Measurements from ENCODE around the gene DDX6.
A peak's percentile ranks its signal among the peaks of the same experiment; 100 is the strongest.
"Not testable (repeated sequence)": the region's sequence is repeated elsewhere in the genome, so short reads cannot be mapped to it uniquely, and the experiment has no call there.

Gene DDX6

GRCh38 chr11:118744046-118744445, 46.9 kb downstream of the DDX6 start:
- DNase-seq (ENCODE audit: low read depth, low spot score) = no peak

- no peak for DNase-seq (ENCODE audit: low read depth, low spot score)
These were observed 48.7 kb downstream of the DDX6 start for GRCh38 chr11:118742304-118742703.

GRCh38 chr11:118740892-118741291, 50.1 kb downstream of the DDX6 start:
- DNase-seq (ENCODE audit: low read depth, low spot score) = no peak

- DNase-seq (ENCODE audit: low read depth, low spot score) = no peak
These were observed 55.8 kb downstream of the DDX6 start for GRCh38 chr11:118735203-118735602.

GRCh38 chr11:118734031-118734430, 56.9 kb downstream of the DDX6 start:
- DNase-seq (ENCODE audit: low read depth, low spot score) = no peak

GRCh38 chr11:118729753-118730152, 61.2 kb downstream of the DDX6 start:
- DNase-seq (ENCODE audit: low read depth, low spot score) = not testable (repeated sequence)

- not testable (repeated sequence) for DNase-seq (ENCODE audit: low read depth, low spot score)
These were observed 62.9 kb downstream of the DDX6 start for GRCh38 chr11:118728112-118728511.

GRCh38 chr11:118727721-118728066, 63.3 kb downstream of the DDX6 start:
- not testable (repeated sequence) for DNase-seq (ENCODE audit: low read depth, low spot score)

GRCh38 chr11:118727001-118727720, 63.8 kb downstream of the DDX6 start:
- DNase-seq (ENCODE audit: low read depth, low spot score) = not testable (repeated sequence)

- DNase-seq (ENCODE audit: low read depth, low spot score) = not testable (repeated sequence)
These were observed 69.4 kb downstream of the DDX6 start for GRCh38 chr11:118721478-118722015.

- DNase-seq (ENCODE audit: low read depth, low spot score) = not testable (repeated sequence)
These were observed 70.2 kb downstream of the DDX6 start for GRCh38 chr11:118720740-118721139.

GRCh38 chr11:118720078-118720477, 70.9 kb downstream of the DDX6 start:
- DNase-seq (ENCODE audit: low read depth, low spot score) = peak; percentile 36

GRCh38 chr11:118718562-118718961, 72.4 kb downstream of the DDX6 start:
- DNase-seq (ENCODE audit: low read depth, low spot score) = not testable (repeated sequence)

GRCh38 chr11:118717733-118718132, 73.2 kb downstream of the DDX6 start:
- not testable (repeated sequence) for DNase-seq (ENCODE audit: low read depth, low spot score)

- not testable (repeated sequence) for DNase-seq (ENCODE audit: low read depth, low spot score)
These were observed 73.7 kb downstream of the DDX6 start for GRCh38 chr11:118717221-118717620.

- peak; percentile 79 for DNase-seq (ENCODE audit: low read depth, low spot score)
These were observed 75.1 kb downstream of the DDX6 start for GRCh38 chr11:118715837-118716260.

GRCh38 chr11:118715245-118715831, 75.6 kb downstream of the DDX6 start:
- peak; percentile 72 for DNase-seq (ENCODE audit: low read depth, low spot score)

- peak; percentile 61 for DNase-seq (ENCODE audit: low read depth, low spot score)
These were observed 76.1 kb downstream of the DDX6 start for GRCh38 chr11:118714816-118715215.

- peak; percentile 24 for DNase-seq (ENCODE audit: low read depth, low spot score)
These were observed 76.5 kb downstream of the DDX6 start for GRCh38 chr11:118714416-118714815.

- DNase-seq (ENCODE audit: low read depth, low spot score) = no peak
These were observed 82.7 kb downstream of the DDX6 start for GRCh38 chr11:118708296-118708695.

- no peak for DNase-seq (ENCODE audit: low read depth, low spot score)
These were observed 84.5 kb downstream of the DDX6 start for GRCh38 chr11:118706546-118706825.

- DNase-seq (ENCODE audit: low read depth, low spot score) = peak; percentile 62
These were observed 85.0 kb downstream of the DDX6 start for GRCh38 chr11:118705791-118706545.
